ENCODE results near the gene CHCHD10.

The CHCHD10 gene

DNA sequence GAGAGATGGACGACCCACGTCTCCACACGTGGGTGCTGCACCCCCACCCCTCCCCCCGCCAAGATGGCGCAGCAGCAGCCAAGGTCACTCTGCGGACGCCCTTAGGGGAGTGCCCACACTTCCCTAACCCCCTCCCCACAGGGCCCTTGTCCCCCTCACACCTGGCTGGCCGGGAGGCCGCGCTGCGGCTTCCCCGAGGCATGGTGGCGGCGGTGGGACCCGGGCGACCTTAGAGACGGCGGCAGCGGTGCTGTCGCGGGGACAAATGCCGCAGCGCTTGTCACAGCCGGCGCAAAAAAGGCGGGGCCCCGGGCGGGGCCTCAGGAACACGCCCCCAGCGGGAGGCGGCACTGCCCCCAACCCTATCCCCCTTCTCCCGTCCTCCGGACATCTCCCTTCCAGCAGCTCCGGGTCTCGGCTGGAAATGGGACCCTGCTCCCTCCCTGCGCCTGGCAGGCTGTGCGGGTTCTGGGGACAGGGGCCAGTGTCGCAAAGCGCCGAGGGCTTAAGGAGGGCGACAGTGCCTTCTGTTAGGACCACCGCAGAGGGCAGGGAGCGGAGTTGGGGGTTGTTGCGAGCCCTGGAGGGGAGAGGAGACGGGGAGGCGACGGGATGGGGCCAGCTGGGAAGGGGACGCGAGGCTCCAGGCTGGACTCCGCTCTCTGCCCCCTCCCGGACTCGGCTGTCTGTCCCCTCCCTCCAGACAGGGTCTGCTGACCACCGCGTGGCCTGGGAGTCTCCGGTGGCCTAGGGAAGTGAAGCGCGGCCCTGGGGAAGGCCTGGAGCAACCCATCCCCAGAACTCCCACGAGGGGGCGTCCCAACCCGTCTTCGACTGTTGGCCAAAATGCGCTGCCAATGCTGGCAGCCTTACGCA is at the start of gene CHCHD10:
TSS of gene CHCHD10 (minus strand) at position 300 of the 876 bp plus-strand sequence. CDS start at position 202, 98 bp downstream.
- peak; percentile 71 to 73 for DNase-seq (ENCODE audit: low read depth in 2 of 2)

DNA sequence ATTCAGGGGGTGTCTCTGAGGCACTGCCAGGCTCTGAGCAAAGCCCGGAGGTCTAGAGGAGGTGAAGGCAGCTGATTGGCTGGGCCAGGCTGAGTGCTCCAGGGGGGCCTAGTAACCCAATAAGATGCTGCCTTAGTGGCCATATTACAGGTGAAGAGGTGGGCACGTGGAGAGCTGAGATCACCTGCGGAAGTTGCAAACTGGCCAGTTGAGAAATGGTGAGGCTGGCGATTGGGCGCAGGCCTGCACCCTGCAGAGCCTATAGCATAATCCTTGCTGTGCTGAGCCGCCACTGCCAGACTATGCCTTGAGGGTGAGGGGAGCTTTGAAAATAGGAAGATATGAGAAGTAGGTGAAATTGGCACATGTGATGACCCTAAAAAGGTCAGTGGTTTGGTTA is 49.4 kb upstream of the CHCHD10 start:
- no peak for DNase-seq (ENCODE audit: low read depth in 2 of 2)

DNA sequence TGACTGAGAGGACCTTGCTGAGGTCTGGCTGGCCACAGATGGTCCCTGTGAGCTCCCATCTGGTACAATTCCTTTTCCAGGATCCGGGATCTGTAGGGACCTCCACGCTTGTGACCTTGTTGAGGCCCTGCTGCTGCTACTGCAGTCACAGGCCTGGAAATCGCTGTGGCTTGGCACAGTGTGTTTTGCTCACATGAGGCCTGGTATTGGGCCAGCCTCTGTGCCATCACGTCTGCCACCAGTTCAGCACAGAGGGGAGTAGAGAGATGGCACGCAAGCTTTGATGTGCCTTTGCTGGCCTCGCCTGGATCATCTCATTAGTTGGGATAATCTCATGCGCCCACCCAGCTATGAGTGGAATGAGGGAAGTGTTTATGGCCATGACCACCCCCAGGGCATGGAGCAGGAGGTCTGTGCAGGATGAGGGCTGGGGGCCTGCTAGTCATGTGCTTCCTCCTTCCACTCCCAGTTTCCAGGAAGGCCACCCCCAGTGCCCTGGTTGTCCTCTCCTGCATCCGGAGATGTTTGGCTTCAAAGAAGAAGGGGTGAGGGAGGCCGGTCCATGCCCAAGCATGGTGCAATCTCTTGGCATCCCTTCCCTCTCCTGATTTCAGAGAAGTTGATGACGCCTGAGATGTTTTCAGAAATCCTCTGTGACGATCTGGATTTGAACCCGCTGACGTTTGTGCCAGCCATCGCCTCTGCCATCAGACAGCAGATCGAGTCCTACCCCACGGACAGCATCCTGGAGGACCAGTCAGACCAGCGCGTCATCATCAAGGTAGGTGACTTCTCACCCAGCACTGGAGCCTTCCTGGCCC is 48.6 kb upstream of the CHCHD10 start:
- no peak for DNase-seq (ENCODE audit: low read depth in 2 of 2)

DNA sequence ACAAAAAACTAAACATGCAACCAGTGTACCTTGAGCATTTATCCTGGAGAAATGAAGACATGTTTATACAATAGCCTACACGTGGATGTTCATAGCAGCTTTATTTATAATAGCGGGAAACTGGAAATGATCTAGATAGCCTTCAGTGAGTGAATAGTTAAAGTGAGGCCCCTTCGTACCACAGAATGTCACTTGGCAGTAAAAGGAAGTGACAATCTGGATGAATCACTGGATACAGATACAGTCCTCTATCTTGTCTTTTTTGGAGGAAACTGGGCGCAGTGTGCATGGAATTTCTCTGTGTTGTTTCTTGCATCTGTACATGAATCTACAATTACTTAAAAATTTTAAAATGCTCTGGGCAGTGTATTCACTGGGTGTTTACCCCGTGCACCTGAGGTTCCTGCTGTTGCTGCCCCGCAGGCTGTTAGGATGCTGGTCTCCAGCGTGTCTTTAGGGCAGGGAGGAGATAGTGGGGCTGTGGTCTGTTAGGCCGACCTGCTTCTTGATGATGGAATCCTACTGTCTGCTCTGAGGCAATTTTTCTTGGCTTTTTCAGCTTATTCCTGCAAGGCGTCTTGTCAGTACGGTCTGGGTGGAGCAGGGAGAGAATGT is 47.9 kb upstream of the CHCHD10 start:
- DNase-seq (ENCODE audit: low read depth in 2 of 2) = no peak

DNA sequence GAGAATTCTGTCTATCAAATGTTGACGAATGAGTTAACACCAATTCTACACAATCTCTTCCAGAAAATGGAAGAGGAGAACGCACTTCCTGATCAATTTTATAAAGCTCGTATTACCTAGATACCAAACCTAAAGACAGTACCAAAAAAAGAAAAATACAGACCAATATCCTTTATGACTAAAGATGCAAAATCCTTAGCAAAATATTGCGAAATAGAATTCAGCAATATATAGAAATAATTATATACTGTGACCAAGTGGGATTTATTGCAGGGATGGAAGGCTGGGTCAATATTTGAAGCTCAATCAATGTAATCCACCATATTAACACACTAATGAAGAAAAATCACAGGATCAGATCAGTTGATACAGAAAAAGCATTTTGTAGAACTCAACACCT is 44.6 kb upstream of the CHCHD10 start:
- no peak for DNase-seq (ENCODE audit: low read depth in 2 of 2)

DNA sequence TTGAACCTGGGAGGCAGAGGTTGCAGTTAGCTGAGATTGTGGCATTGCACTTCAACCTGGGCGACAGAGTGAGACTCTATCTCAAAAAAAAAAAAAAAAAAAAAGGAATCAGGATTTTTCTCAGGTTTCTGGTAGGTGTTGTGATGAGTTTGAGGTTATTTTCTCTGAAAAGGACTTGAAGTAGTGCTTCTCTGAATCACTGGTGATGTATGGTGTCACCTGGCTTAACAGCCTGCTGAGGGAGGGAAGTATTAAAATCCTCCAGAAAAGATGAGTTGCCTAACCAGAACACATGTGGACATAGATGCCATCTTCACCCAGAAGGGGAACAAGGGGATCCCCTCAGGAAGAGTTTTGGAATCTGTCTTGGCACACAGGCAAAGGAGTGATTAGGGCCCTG is 39.1 kb upstream of the CHCHD10 start:
- no peak for DNase-seq (ENCODE audit: low read depth in 2 of 2)

DNA sequence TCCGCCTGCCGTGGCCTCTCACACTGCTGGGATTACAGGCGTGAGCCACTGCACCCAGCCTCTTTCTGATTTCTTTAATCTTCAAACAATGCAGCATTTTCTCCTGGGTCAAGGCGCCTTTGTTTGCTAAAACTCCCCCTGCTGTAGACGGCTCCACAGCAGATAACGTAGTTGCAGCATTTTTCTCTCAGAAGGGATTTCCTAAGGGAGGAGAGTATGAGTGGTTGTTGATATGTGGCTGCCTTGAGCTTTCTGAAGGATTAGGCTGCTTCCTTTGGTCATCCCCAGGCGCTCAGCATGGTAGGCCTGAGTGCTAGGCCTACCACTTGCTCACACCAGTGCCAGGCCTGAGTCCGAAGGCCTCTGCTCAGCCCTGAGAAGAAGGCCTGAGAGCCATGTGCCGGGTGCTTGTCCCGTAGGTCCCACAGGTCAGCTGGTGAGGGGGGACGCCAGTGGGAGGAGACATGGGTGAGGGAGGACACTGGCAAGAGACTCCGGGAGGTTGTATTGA is 37.1 kb upstream of the CHCHD10 start:
- DNase-seq (ENCODE audit: low read depth in 2 of 2) = no peak

DNA sequence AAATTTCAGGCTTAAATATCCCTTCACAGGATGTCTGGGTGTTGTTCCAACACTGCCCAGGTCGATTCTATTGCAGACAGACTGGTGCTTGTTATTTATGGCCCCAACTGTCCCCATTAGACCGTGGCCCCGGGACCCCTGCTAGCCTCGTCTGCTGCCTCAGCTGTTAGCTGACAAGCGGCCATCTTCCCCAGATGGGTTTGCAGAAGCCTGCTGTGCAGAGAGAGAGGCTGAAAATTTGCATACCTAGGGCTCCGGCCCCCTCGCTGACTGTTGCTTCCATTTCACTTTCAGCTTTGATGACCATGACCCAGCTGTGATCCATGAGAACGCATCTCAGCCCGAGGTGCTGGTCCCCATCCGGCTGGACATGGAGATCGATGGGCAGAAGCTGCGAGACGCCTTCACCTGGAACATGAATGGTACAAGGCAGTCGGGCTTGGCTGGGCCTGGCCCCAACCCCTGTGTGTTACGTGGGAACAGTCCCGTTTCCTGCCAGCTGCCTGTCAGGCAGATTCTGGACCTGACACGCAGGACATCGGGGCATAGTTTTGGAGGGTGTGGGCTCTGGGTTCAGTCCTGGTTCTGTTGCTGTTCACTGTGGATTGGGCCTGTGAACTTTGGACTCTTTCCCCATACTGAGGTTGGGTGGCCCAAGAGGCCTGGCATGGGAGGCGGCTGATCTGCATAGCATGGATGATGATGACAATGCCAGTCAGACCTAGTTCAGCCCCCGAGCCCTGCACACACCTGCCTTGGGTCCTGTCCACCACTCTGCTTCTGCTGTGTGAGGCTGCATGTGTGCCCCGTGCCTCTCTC is 35.4 kb upstream of the CHCHD10 start:
- DNase-seq (ENCODE audit: low read depth in 2 of 2) = no peak

DNA sequence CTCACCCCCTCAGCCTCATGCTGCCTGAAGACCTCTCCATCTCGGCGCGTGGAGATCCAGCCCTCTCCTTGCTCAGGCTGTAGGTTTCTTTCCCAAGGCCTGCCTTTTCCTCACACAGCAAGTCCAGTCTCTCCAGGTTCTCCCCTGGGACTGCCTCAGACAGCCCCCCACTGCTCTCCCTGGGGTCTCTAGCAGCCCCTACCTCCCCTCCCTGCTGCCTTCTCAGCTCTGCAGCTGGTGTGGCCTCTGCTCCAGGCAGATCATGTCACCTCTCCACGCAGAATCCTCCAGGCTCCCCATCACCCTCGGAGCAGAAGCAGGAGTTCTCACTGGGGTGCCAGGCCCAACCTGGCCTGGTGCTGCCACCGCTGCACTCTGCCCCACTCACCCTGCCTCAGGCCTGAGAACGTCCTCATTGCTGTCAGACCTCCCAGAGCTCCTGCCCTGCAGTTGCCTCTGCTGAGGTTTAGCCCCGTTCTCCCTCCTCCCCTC is 34.2 kb upstream of the CHCHD10 start:
- no peak for DNase-seq (ENCODE audit: low read depth in 2 of 2)

DNA sequence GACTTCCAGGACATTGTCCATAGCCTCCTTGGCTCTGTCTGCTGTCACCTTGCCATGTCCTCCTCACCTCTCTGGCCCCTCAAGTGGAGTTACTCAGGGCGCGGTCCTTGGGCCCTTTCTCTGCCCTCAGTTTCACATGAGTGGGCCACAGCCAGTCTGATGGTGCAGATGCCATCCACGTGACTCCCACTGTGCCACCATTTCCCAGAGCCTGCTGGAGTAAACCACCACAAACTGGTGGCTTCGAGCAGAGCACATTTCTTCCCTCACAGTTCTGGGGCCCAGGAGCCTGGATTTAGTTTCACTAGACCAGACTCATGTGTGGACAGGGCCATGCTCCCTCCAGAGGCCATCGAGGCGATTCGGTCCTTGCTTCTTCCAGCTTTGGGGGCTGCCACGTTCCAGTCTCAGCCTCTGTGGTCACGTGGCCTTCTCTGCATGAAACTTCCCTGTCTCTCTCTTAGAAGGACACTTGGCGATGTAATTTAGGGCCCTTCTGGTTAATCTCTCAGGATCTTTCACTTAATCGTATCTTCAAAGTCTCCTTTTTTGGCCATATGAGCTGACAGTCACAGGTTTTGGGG is 33.6 kb upstream of the CHCHD10 start:
- no peak for DNase-seq (ENCODE audit: low read depth in 2 of 2)

DNA sequence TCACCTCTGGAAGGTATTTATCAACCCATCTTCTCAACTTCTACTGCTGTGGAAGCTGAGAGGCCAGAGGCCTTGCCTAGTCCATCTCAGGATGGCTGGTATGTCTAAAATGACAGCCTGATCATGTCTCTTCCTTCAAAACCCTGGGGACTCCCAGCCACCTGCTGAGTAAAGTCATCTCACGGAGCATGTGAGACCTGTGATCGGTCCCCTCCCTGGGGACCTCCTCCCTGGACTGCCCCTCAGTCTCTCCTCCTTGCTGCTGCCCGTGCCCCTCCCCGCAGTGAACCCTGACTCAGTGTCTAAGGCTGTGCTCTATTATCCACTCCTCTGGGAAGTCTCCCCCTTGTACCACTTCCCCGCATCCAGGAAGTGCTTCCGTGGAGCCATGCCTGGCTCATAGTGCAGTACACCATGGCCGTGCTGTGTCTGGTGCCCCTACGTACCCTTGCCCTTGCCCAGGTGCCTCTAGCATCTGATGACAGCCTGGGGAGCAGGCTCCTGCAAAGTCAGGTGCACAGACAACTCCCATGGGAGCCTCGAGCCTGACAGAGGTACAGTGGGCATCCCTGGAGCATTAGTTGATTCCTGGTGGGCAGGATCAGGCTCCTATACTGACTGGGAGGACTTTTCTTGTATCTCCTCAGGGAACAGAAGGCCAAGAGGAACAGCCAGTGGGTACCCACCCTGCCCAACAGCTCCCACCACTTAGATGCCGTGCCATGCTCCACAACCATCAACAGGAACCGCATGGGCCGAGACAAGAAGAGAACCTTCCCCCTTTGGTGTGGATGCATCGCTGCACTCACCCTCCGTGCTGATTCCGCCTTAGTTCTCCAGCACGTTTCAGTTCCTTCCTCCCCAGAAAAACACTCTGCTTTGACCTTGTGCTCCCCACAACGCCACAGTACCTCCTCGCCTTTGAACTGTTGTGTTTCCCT is 32.8 kb upstream of the CHCHD10 start:
- DNase-seq (ENCODE audit: low read depth in 2 of 2) = no peak

DNA sequence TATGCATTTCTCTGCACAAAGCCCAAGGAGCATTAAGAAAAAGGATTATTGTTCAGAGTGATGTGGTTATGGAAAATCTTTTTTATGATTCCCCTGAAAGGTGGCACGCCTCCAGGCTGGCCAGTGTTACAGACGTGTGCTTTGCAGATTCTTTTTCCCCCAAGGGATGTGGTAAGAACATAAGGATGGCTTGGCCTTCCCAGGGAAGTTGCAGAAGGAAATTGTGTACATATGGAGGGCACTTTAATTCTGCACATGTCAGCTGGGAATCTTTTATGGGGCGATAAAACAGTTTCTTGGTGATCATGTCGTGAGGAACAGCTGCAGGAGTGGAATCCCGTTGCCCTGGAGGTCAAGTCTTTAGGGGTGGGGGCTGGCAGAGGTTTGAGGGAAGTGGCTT is 28.7 kb upstream of the CHCHD10 start:
- DNase-seq (ENCODE audit: low read depth in 2 of 2) = no peak

DNA sequence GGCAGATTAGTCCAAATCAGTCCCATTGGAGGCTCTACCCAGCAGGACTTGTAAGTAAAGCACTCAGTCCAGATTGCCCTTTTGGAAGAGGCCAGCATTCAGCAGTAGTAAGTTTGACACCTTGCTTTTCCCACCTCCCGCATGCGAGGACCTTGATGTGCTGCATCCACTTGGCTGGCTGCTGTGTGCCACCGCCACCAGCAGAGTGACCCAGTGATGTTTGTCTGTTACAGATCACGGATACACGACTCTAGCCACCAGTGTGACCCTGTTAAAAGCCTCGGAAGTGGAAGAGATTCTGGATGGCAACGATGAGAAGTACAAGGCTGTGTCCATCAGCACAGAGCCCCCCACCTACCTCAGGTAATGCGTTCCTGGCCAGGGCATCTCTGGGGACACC is 25.6 kb upstream of the CHCHD10 start:
- no peak for DNase-seq (ENCODE audit: low read depth in 2 of 2)

DNA sequence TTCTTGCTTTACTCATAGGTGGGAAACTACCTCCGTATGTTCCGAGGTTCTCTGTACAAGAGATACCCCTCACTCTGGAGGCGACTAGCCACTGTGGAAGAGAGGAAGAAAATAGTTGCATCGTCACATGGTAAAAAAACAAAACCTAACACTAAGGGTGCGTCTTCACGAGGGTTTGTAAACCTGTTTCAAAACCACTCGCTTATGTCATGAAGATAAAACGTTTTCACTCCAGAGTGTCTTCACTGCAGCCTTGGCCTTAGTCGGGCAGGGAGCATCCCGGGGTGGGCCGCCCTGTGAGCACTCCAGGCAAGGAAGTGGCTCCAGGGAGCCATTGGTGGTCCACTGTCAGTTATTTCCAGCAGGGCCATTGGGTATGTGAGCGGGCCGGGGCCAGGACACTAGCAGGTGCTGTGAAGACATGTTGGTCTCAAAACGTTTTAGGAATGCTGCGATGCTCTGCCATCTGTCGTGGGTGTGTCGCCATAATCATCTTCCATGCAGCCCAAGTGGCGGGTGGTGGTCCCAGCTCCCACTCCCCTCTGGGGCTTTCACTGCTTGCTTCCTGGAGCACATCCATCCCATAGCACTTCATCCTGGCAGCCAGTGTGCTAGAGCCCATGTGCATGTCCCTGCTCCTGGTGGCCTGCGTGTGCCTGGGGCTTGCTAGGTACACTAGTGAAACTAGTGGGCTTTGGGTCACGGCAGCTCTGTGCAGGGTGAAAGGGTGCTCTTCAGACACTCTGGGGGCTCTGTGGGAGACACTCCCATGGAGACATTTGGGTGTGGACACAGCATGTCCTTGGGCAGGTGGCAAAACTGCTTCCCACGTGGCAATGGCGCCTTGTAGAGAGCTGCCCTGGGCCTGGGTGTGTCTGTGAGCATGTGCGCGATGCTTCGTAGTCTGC is 24.2 kb upstream of the CHCHD10 start:
- no peak for DNase-seq (ENCODE audit: low read depth in 2 of 2)

DNA sequence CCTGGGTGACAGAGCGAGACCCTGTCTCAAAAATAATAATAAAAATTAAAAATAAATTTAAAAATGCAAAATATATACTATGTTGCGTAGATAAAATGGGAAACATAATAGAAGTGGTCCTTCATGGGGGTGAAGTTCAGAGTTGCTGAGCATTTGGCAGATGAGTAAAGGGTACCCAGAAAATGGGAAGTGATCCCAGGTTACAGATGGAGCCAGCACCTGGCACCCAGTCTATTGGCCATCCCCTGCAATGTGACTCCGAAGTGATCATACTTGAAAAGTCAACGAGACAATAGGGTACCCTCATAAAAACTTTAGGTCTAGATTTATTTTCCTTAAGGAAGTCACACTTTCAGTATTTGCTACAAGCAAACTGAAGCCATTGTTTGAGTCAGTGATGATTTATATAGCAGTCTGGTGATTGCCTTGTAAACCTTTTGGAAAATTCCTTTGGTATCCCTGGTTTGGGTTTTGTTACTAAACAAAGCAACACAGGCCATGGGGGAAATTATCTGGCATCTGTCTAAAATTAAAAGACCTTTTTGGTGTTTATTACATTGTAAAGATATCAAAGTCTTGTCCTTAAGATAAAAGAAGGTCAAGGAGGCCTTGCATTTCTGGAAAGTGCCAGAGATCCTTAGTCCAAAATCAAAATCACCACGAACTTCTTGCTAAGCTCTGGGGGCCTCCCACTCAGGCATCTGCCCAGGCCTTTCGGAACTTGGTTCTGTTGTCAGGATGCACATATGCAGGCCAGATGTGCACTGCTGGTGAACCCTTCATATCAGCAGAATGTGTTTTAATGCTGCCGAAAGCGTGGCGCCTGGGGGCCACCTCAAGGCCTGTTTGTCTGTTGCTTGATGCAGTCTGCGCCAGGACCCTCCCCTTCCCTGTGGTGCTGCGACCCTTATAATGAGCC is 23.3 kb upstream of the CHCHD10 start:
- DNase-seq (ENCODE audit: low read depth in 2 of 2) = no peak

DNA sequence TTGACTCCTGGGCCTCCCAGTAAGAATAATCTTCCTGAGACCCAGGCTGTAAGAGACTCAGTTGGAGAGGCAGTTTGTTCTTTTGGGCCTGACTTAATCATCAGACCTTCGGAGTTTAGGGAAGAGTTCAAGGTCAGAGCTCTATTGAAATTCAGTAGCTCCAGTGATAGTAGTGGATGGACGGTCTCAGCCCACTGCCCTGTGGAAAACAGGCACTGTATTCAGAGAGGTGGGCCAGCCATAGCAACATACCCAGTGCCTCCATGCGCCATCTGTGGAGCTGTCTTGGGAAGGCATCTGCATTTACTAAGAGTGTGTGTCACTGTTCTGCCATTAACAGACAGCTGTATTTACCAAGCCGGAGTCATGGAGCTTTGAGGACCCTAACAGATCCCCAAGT is 21.9 kb upstream of the CHCHD10 start:
- no peak for DNase-seq (ENCODE audit: low read depth in 2 of 2)

DNA sequence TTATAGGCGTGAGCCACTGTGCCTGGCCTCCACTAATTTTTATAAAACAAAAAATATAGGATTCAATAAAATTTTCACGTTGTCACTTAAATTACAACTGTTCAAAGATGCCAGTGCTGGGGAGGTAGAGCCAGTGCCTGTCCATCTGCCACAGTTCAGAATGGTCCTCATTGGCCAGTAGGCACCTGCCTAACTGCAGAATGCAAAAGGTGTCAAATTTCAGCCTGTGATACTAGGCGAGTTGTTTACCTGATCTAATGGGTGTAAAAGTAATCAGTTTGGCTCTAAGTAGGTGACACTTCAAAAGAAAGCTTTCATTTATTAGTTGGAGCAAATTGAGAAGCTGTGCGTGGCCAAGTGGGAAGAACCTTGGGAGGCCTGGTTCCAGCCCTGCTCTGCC is 21.3 kb upstream of the CHCHD10 start:
- no peak for DNase-seq (ENCODE audit: low read depth in 2 of 2)

DNA sequence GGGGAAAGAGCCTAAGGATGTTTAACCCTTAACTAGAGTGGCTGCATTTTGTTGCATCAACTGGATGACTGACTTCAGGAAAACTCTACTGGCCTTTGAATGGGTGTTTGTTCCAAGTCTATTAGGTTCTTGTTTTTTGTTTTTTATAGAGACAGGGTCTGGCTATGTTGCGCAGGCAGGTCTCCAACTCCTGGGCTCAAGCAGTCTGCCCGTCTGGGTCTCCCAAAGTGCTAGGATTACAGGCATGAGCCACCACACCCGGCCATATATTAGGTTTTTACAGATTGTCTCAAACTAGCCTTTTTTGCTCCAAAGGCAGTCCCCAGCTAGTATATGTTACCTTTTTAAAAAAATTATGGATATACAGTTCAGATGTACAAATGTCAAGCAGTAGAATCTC is 20.1 kb upstream of the CHCHD10 start:
- no peak for DNase-seq (ENCODE audit: low read depth in 2 of 2)
